OCI-M1 (cell line): Measurements from ENCODE around the gene ADGB.

Source experiments
- DNase-seq: peaks from one replicate; lab custom pipeline; 2025; lab: John Stamatoyannopoulos, UW

The ADGB gene

DNA sequence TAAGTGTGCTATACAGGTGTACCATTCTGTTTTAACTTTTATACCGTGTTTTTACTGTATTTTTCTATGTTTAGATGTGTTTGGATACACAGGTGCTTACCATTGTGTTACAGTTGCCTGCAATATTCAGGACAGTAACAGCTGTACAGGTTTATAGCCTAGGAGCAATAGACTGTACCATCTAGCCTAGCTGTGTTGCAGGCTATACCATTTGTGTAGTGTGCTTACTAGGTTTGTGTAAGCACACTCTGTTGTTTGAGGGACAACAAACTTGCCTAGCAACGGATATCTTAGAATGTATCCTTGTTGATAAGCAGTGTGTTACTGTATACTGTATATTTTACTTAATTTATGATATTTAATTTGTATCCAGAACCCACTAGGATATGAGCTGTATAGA, 35.2 kb downstream of the ADGB start:
- DNase-seq: no peak

DNA sequence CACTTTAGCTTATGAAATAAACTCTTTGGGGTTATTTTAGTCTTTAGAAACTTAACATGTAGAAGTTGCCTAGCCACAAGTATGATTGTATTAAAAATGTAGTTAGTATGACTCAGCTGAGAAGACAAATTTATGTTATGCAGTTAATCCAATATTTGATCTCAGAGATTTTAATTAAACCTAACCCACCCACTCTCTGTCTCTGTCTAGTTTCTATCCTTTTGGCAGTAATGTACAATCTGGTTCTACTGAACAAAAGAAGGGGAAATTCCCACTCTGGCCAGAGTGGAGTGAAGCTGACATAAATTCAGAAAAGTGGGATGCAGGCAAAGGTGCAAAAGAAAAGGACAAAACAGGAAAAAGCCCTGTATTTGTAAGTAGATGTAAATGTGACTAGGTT, 36.4 kb downstream of the ADGB start:
- DNase-seq: no peak

DNA sequence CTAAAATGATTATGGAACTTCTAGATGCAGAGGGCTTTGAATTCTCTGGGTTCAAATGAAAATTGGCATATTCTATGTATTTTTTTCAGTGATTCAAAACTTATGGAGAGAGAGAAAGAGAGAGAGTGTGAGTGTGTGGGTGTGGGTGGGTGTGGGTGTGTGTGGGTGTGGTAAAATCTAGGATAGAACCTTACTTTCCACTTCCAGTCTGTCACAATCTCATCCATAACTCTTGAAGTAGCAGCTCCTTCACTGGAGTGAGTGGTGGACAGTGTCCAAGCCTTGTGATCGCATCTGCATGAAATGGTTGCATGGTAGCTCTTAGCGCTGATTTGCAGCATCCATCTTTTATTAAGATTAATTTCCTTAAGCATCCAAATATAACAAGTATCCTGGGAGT, 37.7 kb downstream of the ADGB start:
- DNase-seq: no peak

DNA sequence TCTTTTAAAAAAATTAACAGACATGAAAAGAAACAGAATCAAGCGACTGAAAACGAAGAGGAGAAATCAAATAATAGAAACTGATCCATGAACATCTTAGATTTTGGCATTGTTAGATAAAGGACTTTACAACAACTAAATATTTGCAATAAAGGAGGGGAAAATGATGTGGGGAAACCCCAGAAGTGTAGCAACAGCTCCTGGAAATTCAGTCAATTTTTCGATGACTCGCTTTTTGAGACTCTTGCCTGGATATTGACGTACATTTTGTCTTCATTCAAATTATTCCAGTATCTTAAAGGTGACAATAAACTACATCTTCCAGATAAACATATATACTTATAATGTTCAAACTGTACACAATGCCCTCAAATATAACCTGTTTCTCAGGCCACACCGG, 44.1 kb downstream of the ADGB start:
- DNase-seq: no peak

DNA sequence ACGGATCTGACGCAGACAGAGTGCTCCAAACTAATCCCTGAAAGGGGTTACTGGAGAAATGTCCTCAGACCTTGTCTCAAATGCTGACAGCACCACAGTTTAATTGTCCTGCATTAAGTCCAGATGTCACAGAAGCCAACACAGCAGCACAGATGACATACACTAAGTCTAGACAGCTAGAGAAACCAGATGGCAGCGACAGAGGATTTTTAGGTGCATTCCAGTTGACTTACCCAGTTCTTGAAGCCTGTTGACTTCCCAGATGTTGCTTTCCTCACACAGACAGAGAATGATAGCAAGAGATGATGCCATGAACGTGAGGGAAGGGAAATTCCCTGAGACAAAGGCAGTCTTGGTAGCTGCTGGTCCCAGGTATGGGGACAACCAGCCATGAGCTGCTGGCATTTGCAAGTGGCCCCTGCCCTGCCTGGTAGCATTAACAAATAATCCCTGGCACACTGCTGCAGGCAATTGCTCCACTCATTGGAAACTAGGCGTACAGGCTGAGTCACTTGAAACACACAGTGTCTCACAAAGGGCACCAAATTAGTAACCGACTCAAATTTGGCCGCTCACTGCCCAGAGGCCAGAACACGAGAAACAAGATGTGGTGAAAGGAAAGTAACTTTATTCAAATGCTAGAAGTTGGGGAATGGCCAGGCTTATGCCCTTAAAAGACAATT, 52.2 kb downstream of the ADGB start:
- DNase-seq: no peak

DNA sequence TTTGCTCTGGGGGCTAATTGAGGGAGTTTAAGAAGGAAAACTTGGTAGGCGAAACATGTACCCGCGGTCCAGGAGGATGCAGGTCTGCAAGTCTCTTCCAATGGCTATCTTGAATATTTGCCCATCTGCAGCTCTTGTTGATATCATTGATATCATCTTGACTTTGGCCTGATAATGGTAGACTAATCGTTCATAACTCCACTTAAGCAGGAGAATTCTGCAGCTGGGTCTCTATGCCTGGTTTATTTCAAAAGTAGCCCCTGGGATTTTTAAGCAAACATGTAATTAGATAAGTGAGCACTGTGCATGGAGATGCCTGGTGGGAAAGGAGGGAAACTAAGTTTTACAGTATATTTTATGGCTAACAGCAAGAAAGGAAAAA, 52.7 kb downstream of the ADGB start:
- DNase-seq: no peak

DNA sequence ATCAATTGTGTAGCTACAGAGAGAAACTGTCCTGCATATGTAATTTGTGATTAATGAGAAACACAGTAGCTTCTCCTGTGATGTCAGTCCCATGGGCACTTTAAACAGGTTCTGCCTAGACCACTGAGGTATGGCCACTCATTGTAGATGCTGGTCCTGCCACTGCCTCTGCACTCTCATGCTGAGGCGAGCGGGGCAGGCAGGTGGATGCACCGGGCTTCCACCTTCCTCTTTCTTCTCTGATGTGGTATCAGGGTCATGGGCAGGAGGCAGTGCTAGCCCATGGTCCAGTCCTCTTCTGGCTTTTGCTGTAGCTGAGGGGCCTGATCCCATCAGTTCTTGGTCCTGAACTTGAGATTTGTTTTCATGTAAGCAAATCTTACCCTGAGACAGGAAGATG, 58.7 kb downstream of the ADGB start:
- DNase-seq: no peak

DNA sequence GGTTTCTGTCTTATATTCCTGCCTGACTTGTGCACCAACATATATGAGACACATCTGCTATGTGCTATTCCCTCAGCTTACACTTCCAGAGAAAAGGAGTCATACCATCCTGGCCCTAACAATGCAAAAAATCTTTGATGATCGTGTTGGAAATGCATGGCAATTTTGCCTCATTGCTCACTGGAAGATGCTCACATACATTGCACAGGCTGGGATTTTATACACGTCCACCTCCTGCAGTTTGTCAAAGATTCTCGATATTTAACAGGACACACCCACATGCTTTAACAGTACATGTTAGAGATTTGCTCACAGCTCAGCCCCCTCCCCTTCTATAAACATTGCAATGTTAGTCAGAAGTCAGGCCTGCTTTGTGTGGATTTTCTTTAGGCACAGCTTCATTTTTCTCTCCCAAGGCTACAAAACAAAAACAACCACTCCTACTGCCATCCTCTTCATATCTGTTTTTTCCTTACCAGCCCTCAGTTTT, 66.1 kb downstream of the ADGB start:
- no peak for DNase-seq

DNA sequence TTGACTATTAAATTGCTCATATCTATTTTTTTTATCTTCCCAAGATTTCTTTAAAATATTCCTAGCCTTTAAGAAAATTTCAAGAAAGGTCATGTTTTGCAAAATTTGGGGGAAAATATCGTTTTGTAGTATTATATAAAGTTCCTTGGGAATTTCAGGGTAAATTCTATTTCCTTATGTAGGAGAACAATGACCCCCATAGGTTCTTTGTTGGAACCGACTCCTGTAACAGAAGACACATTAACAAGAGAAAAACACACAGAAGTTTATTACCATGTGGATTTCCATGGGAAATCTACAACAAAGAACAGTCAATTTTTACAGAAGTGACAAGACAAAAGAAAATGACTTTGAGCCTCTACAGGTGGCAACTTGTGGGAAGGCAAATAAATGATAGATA, 68.1 kb downstream of the ADGB start:
- peak; percentile 12 for DNase-seq

DNA sequence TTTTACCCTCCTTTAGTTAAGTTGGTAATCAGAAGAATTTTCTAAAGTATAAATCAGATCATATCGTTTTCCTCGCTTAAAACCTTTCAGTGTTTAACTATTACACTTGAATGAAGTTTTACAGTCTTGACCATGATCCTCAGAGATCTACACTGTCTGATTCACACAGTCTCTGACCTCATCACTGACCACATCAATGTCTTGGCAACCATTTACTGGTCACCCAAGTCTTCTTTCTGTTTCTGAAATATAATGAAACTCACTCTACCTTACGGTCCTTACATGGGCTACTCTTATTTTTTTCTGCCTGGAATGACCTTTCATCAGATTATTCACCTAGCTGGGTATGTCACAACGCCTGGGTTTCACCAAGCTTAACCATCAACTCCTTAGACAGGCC, 71.4 kb downstream of the ADGB start:
- peak; percentile 46 for DNase-seq

DNA sequence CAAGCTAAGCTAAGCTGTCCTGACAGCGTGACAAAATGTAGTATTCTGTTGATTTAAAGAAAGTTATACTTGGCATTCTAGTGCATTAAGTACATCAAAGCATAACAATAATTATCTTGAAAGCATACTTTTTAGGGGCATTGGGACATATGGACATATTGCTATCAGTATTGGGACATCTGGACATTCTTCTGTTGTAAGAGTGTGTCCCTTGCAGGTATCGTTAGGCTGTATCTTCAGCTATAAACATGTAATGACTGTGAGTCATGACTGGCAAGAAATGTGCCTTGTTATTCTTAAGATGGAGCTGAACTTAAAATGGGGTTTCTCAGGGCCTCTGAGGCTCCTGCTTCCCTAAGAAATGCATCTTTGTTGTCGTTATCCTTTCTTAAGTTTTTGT, 74.3 kb downstream of the ADGB start:
- DNase-seq: no peak

DNA sequence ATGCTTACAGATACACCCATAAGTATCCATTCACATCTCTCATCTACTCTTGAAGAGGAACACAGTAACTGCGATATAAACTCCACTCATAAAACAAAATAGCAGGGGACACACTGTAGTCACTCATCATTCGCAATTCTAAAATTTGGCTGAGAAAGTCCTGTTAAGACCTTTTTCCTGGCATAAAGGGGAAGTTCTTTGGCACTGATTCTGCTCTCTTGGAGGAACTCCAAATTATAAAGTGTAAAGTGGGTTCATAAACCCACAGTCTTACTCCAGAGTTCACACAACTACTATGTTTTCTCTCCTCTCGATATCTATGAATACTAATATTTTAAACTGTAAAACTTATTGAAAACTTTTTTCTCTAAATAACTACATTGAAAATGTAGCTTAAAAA, 80.6 kb downstream of the ADGB start:
- DNase-seq: peak; percentile 42

DNA sequence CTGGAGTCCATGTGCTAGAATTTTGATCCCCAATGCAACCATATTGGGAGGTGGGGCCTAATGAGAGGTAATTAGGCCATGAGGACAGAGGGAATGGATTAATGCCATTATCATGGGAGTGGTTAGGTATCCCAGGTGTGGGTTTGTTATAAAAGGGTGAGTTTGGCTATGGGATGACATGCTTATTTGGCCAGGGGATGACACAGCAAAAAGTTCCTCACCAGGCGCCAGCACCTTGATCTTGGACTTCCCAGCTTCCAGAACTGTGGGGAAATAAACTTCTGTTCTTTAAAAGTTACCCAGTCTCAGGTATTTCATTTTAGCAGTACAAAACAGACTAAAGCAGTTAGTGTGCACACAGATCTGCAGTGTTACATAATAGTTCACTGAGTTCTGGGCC, 84.1 kb downstream of the ADGB start:
- no peak for DNase-seq

DNA sequence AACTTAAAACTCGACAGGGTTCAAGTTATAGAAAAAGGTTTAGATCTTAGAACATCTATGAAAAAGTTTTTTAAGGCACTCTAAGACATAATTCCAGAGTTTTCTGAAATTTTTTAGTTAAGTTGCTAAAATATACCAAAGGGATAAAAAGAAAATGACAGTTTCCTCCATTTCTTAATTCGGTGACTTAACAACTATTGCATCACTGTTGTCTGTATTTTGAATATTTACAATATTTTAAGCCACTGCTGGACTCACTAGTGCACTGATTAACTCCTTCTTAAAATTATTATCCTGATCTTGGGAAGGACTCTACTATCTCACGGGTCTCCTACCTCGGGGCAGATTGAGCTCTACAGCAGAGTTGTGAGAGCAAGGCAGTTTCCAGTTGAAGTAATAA, 91.0 kb downstream of the ADGB start:
- DNase-seq: no peak

DNA sequence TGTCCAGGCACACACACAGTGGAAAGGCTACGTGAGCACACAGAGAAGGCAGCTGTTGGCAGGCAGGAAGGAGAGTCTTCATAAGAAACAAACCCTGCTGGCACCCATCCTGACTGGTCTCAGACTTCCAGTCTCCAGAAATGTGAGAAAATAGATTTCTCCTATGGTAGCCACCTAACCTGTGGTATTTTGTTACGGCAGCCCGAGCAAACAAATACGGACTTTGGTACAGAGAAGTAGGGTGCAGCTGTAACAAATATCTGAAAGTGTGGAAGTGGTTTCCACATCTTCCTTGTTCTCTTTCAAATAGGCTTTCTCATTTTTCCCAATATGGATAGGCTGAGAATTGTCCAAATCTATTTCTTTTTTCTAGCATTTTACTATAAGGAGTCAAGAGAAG, 94.6 kb downstream of the ADGB start:
- no peak for DNase-seq

DNA sequence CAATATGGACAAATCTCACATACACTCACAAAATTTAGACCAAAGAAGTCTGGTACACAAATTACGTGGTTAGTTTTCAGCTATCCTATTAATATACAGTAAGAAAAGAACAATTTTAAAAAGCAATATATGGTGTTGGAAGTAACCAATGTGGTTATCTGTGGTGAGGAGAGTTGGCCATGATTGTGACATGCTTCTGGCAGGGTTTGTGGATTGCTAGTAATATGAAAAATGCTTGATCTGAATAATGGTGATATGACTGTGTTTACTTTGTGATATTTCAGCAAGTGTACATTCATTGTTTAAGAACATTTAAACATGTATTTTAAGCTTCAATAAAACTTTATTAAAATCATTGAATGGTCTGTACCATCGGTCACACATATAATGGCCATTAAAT, 99.1 kb downstream of the ADGB start:
- DNase-seq: peak; percentile 39

DNA sequence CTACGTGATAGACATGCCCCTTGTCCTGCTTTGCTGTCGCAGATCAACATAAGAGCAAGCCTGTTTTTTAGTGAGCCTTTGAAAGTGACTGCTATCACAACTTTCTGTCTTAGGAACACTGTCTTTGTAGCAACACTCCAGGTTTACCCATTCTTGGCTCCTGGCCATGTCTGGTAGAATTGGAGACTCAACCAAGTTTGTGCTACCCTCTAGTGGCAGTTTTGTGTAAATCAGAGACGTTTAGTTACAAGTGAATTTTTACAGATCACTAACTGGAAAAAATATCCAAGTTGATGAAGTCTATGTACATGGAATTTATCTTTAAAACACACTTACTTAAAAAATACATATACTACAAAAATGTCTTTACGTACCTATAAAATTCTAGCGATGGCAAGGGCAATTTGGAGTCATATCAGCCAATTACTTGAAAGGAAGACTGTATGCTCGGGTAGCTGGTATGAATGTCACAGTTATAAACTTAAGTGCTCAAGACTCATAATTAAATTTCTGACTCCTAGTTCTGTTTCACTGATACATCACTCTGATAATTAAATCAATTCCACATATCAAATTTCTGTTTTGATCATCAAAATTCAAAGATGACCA, 101.4 kb downstream of the ADGB start:
- peak; percentile 92 for DNase-seq

DNA sequence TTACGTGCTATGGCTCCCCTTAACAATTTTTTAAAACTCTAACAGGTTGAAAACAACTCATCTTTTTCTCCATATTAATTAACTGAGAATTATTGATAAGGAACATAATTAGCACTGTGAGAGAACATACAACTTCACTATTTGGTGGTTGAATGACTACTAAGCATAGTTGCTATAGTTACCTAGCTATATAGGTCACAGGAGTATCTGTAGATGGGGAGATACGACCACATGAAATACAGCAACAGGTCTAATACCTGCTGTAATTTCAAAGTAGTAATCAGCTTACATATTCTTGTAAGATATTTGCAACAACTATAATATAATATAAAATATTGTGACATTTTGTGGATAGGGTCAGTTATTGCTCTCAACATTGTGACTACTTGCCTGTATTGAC, 102.9 kb downstream of the ADGB start:
- DNase-seq: no peak

DNA sequence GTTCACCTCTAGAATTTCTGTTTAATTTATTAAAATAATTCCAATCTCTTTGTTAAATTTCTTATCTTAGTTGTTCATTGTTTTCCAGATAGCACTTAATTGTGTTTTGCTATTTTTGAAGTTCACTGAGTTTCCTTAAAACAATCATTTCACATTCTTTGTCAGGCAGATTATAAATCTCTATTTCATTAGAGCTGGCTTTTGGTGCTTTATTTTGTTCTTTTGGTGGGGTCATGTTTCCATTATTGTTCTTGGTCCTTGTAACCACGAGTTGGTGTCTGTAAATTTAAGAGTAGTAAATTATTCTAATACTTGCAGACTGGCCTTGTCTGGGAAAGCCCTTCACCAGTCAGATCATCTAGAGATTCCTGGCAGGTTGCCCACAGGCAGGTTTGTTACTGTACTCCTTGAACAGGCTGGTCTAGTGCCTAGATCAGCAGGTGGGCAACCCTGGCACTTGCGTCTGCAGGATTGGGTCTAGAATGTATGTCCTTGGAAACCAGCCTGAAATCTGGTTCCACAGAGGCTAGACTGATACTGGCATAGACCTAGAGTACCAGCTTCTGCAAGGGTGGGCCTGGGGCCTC, 110.4 kb downstream of the ADGB start:
- no peak for DNase-seq

DNA sequence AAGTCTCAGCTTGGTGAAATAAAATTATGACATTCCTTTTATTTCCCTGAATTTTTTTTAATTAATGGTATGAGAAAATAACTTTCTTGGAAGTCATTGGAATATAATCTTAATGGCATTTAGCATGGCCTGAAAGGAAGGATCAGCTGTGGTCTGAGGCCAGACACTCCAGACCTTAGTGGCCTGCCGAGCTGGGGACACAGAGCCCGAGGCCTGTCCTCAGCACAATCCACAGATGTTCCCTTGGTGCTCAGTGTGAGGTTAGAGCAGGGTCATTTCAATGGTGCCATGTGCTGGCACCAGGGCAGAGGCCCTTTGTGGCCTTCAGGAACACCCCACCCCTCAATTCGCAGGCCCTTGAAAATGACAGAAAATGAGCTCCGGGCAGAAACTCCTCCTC, 120.6 kb downstream of the ADGB start:
- DNase-seq: no peak

DNA sequence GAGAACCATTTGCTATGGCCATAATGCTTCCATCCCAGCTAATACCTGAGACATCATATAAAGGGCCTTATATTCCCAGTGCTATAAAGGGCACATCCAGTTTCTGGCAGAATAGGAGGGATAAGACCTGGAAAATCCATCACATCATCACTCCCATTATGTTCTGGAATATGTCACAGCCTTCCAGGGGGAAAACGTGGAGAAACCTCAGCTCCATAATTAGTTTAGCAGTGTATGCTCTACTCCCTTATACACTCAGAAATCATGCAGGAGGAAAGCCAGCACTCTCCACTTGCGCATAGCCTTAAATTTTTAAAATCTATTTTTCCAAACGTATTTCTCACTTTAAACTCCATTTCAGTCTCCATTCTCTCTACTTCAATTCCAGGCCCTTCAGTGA, 140.9 kb downstream of the ADGB start:
- DNase-seq: no peak

DNA sequence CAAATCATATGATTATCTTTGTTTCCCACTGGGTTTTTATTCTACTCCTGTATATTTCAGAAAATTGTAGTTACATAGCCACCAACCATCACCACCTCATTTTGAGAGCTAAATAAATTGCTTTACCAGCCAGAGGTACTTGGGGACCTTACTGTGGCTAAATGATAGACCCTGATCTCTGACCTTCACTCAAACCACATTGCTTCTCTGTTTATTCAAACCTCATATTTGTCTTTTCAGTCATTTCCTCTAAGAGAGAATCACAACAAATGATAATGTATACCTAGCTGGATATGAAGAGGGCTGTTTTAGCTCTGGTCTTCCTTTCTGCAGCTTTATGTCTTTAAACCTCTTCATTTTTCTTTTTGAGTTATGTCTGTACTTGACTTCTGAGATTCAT, 142.8 kb downstream of the ADGB start:
- no peak for DNase-seq

DNA sequence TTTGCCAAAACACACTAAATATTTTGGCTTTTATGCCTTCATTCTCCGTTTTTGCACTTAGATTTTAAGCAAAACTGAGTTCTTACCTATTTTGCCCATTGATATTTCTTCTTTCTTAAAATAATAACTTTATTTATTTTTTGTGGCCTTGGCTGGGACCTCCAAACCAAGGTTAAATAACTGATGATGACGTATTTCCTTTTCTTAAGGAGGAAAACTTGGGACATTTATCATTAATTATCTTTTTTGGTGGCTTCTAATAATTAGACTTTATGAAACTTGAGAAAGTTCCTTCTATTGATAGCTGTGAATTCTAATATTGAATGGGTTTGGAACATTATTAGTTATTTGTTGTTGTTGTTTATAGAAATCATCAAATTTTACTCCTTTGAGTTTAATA, 154.5 kb downstream of the ADGB start:
- DNase-seq: no peak

DNA sequence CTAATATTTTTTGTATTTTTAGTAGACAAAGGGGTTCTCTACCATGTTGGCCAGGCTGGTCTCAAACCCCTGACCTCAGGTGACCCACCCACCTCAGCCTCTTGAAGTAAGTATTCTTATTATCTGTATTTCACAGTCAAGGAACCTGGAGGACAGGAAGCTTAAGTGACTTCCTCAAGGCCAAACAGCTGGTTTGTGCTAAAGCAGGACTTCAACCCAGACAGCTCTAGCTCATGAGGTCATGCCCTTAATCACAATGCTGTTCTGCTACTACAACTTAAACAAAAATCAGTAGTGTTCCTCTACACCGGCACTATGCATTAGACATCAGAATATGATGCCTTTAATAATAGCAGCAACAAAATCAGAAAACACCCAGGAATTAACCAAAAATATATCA, 168.9 kb downstream of the ADGB start:
- DNase-seq: peak; percentile 33
